GM18505 (cell line): Measurements from ENCODE around the gene BAG3.
A peak's percentile ranks its signal among the peaks of the same experiment; 100 is the strongest.
"Not testable (repeated sequence)": the region's sequence is repeated elsewhere in the genome, so short reads cannot be mapped to it uniquely, and the experiment has no call there.

Source experiments
- ATAC-seq: cut with Tn5 transposase; IDR thresholded peaks from one replicate; pipeline ENCODE4 v1.9.1; 2021; ENCODE audit not compliant: unreplicated experiment
- POLR2A ChIP-seq: IDR thresholded peaks from 4 replicates; pipeline ENCODE4 v1.6.1; 2011; ENCODE audit warnings: borderline replicate concordance; ENCODE audit not compliant: insufficient read depth, insufficient read length; ENCODE audit errors: extremely low read depth

BAG3 gene

GRCh38 chr10:119651514-119652360 is 557 bp downstream of the BAG3 start:
- peak; percentile 26 for ATAC-seq

GRCh38 chr10:119652361-119652730 is 1.2 kb downstream of the BAG3 start:
- no peak for ATAC-seq

More at GRCh38 chr10:119651514-119652360, 557 bp downstream of the BAG3 start:
- TF ChIP-seq POLR2A = no peak

GRCh38 chr10:119653209-119653608 is 2.0 kb downstream of the BAG3 start:
- no peak for ATAC-seq
- TF ChIP-seq POLR2A = no peak

More at GRCh38 chr10:119652361-119652730, 1.2 kb downstream of the BAG3 start:
- no peak for TF ChIP-seq POLR2A

GRCh38 chr10:119653916-119654315 is 2.7 kb downstream of the BAG3 start:
- no peak for TF ChIP-seq POLR2A
- no peak for ATAC-seq

- ATAC-seq = no peak
- TF ChIP-seq POLR2A = no peak
Measured at GRCh38 chr10:119654540-119654939, 3.4 kb downstream of the BAG3 start.

- TF ChIP-seq POLR2A = no peak
- ATAC-seq = no peak
Measured at GRCh38 chr10:119655566-119656001, 4.4 kb downstream of the BAG3 start.

- TF ChIP-seq POLR2A = no peak
- ATAC-seq = no peak
Measured at GRCh38 chr10:119656760-119657159, 5.6 kb downstream of the BAG3 start.

GRCh38 chr10:119657725-119658124 is 6.5 kb downstream of the BAG3 start:
- no peak for TF ChIP-seq POLR2A
- ATAC-seq = no peak

- TF ChIP-seq POLR2A = no peak
- no peak for ATAC-seq
Measured at GRCh38 chr10:119658274-119658673, 7.1 kb downstream of the BAG3 start.

- ATAC-seq = no peak
- no peak for TF ChIP-seq POLR2A
Measured at GRCh38 chr10:119659951-119660350, 8.8 kb downstream of the BAG3 start.

- not testable (repeated sequence) for ATAC-seq
Measured at GRCh38 chr10:119662076-119662605, 11.0 kb downstream of the BAG3 start.

GRCh38 chr10:119663866-119664698 is 12.9 kb downstream of the BAG3 start:
- ATAC-seq = no peak
- no peak for TF ChIP-seq POLR2A

GRCh38 chr10:119665901-119666708 is 14.9 kb downstream of the BAG3 start:
- no peak for ATAC-seq
- no peak for TF ChIP-seq POLR2A
